Neural cell (in vitro differentiated cells): Measurements from ENCODE around the gene ZBED4. TPM values are rescaled to one million over a fixed set of nuclear protein-coding genes. Genes with fewer than 3 reads are reported as not detected.

ENCODE experiments used
- H2AFZ ChIP-seq: fragments of 200-600, 300-800 bp; sonication (generic), shearing (Covaris generic); 2 replicates; pipeline ENCODE4 v1.6.0; 2014; ENCODE audit warnings: low read depth, mild to moderate bottlenecking, antibody characterized with exemption, low read length, moderate library complexity
- H3F3A ChIP-seq: fragments of 200-600 bp; shearing (Covaris generic); 2 replicates; pipeline ENCODE4 v1.6.1; 2016; ENCODE audit warnings: mild to moderate bottlenecking, moderate library complexity, mixed read lengths, antibody characterized with exemption, low read length; ENCODE audit not compliant: insufficient read depth, poor library complexity, severe bottlenecking
- H3K27ac ChIP-seq: fragments of 200-600, 300-800 bp; sonication (generic), shearing (Covaris generic); 2 replicates; pipeline ENCODE4 v1.5.1; 2014; ENCODE audit warnings: mild to moderate bottlenecking, low read length, moderate library complexity
- H3K27me3 ChIP-seq: fragments of 300-800, 200-600 bp; sonication (generic), shearing (Covaris generic); 2 replicates; pipeline ENCODE4 v1.6.0; 2014; ENCODE audit warnings: mild to moderate bottlenecking, low read depth, low read length, moderate library complexity; ENCODE audit not compliant: insufficient read depth
- H3K36me3 ChIP-seq: fragments of 300-800, 200-600 bp; sonication (generic), shearing (Covaris generic); 2 replicates; pipeline ENCODE4 v1.5.1; 2014; ENCODE audit warnings: mild to moderate bottlenecking, antibody characterized with exemption, low read length, moderate library complexity; ENCODE audit not compliant: insufficient read depth
- H3K4me2 ChIP-seq: fragments of 300-800, 200-600 bp; sonication (generic), shearing (Covaris generic); 2 replicates; pipeline ENCODE4 v1.6.0; 2014; ENCODE audit warnings: mild to moderate bottlenecking, low read length
- H3K4me3 ChIP-seq: fragments of 300-800, 200-600 bp; sonication (generic), shearing (Covaris generic); 2 replicates; pipeline ENCODE4 v1.5.1; 2014; ENCODE audit warnings: mild to moderate bottlenecking, low read length, moderate library complexity
- H3K79me2 ChIP-seq: fragments of 200-600 bp; shearing (Covaris generic); replicated peaks from 2 replicates; pipeline ENCODE4 v1.6.0; 2014; ENCODE audit warnings: mild to moderate bottlenecking, low read length, moderate library complexity; ENCODE audit not compliant: insufficient read depth
- H3K9ac ChIP-seq: fragments of 300-800, 200-600 bp; sonication (generic), shearing (Covaris generic); 2 replicates; pipeline ENCODE4 v1.6.1; 2016; ENCODE audit warnings: mild to moderate bottlenecking, low read length, mixed read lengths
- H3K9me2 ChIP-seq: fragments of 200-600 bp; shearing (Covaris generic); 2 replicates; pipeline ENCODE4 v1.6.1; 2016; ENCODE audit warnings: mild to moderate bottlenecking, low read length, mixed read lengths; ENCODE audit not compliant: insufficient read depth
- H3K9me3 ChIP-seq: fragments of 200-600, 300-800 bp; sonication (generic), shearing (Covaris generic); 2 replicates; pipeline ENCODE4 v1.6.1; 2016; ENCODE audit warnings: mild to moderate bottlenecking, mixed run types, low read length, moderate library complexity, mixed read lengths
- H4K20me1 ChIP-seq: fragments of 200-600 bp; shearing (Covaris generic); 2 replicates; pipeline ENCODE4 v1.6.1; 2016; ENCODE audit warnings: mild to moderate bottlenecking, mixed run types; ENCODE audit not compliant: insufficient read depth
- CTCF ChIP-seq: fragments of 450-650 bp; IDR thresholded peaks from 2 replicates; pipeline ENCODE4 v1.5.1; 2014; ENCODE audit warnings: antibody characterized with exemption, mild to moderate bottlenecking, moderate library complexity; ENCODE audit not compliant: poor library complexity, severe bottlenecking
- MXI1 ChIP-seq: fragments of 450-650 bp; conservative IDR thresholded peaks from 2 replicates; pipeline ENCODE4 v1.6.1; 2014; ENCODE audit warnings: antibody characterized with exemption, mild to moderate bottlenecking; ENCODE audit not compliant: poor library complexity, severe bottlenecking
- RAD21 ChIP-seq: fragments of 450-650 bp; conservative IDR thresholded peaks from 2 replicates; pipeline ENCODE4 v1.6.1; 2014; ENCODE audit warnings: antibody characterized with exemption, mild to moderate bottlenecking, moderate library complexity
- REST ChIP-seq: IDR thresholded peaks from 2 replicates; pipeline ENCODE4 v1.6.1; 2012; ENCODE audit warnings: borderline replicate concordance
- SMC3 ChIP-seq: fragments of 450-650 bp; conservative IDR thresholded peaks from 2 replicates; pipeline ENCODE4 v1.6.1; 2014; ENCODE audit warnings: antibody characterized with exemption, mild to moderate bottlenecking, moderate library complexity; ENCODE audit not compliant: poor library complexity
- TAF1 ChIP-seq: IDR thresholded peaks from 2 replicates; pipeline ENCODE4 v1.6.1; 2012; ENCODE audit warnings: low read depth
- polyA plus RNA-seq: library from polyadenylated mRNA; depleted of rRNA; stranded (reverse); fragments of >200 nt; gene quantifications from 2 replicates; pipeline ENCODE4 v1.2.3, GENCODE V29; 2014

Gene ZBED4
- polyA plus RNA-seq, 1 donor from 2014 or later, result 15.0 TPM

GRCh38 chr22:49807129-49807528 is 46.5 kb upstream of the ZBED4 start:
- Histone ChIP-seq H3K9me3 (peaks cover 5% of the 10 kb centered on the region), H3K27ac (no peak overlapping the region), H3K4me3 (no peak overlapping the region), H4K20me1 (peaks cover 19% of the 10 kb centered on the region), H3K79me2 (peaks cover 92% of the 10 kb centered on the region), H3K27me3 (no peaks in the 10 kb centered on the region), H3K9ac (no peak overlapping the region), H3K9me2 (no peaks in the 10 kb centered on the region), H3K36me3 (no peaks in the 10 kb centered on the region), H3K4me2 (no peak overlapping the region), H3F3A (no peaks in the 10 kb centered on the region), H2AFZ (no peak overlapping the region)
- no peak for TF ChIP-seq MXI1
- no peak for TF ChIP-seq REST
- no peak for TF ChIP-seq CTCF
- TF ChIP-seq TAF1, result no peak

- no peak for TF ChIP-seq RAD21
- no peak for TF ChIP-seq SMC3
- TF ChIP-seq CTCF, result no peak
- TF ChIP-seq TAF1, result no peak
- TF ChIP-seq REST, result no peak
- H3F3A ChIP-seq, result no peaks in the 10 kb centered on the region
- no peaks in the 10 kb centered on the region for H3K27me3 ChIP-seq
- H3K9me3 ChIP-seq, result peaks cover 5% of the 10 kb centered on the region
- H2AFZ ChIP-seq, result no peak overlapping the region
- no peaks in the 10 kb centered on the region for H3K36me3 ChIP-seq
- H3K9me2 ChIP-seq, result no peaks in the 10 kb centered on the region
- H3K79me2 ChIP-seq, result peaks cover 87% of the 10 kb centered on the region
- H4K20me1 ChIP-seq, result peaks cover 15% of the 10 kb centered on the region
- H3K4me2 ChIP-seq, result no peak overlapping the region
- H3K27ac ChIP-seq, result no peak overlapping the region
- no peak overlapping the region for H3K9ac ChIP-seq
- H3K4me3 ChIP-seq, result no peak overlapping the region
These were observed 45.6 kb upstream of the ZBED4 start for GRCh38 chr22:49807780-49808708.
